IPS-18a (cell line): ENCODE measurements around the gene FNDC11.

Source experiments
- H3K27ac ChIP-seq: one replicate; pipeline ENCODE4 v1.5.1; 2013; ENCODE audit warnings: low read length
- H3K27me3 ChIP-seq: one replicate; pipeline ENCODE4 v1.6.1; 2013; ENCODE audit warnings: mild to moderate bottlenecking, low read length; ENCODE audit not compliant: control insufficient read depth, insufficient read depth
- H3K36me3 ChIP-seq: one replicate; pipeline ENCODE4 v1.6.1; 2013; ENCODE audit warnings: low read depth, low read length; ENCODE audit not compliant: control insufficient read depth
- H3K4me1 ChIP-seq: one replicate; pipeline ENCODE4 v1.6.1; 2013; ENCODE audit warnings: low read depth, low read length; ENCODE audit not compliant: control insufficient read depth
- H3K4me3 ChIP-seq: one replicate; pipeline ENCODE4 v1.5.1; 2013; ENCODE audit warnings: low read length
- H3K9ac ChIP-seq: one replicate; pipeline ENCODE4 v1.6.1; 2013; ENCODE audit warnings: mild to moderate bottlenecking, low read length, moderate library complexity
- H3K9me3 ChIP-seq: one replicate; pipeline ENCODE4 v1.6.1; 2013; ENCODE audit warnings: low read depth, low read length; ENCODE audit not compliant: control insufficient read depth

The FNDC11 gene

DNA sequence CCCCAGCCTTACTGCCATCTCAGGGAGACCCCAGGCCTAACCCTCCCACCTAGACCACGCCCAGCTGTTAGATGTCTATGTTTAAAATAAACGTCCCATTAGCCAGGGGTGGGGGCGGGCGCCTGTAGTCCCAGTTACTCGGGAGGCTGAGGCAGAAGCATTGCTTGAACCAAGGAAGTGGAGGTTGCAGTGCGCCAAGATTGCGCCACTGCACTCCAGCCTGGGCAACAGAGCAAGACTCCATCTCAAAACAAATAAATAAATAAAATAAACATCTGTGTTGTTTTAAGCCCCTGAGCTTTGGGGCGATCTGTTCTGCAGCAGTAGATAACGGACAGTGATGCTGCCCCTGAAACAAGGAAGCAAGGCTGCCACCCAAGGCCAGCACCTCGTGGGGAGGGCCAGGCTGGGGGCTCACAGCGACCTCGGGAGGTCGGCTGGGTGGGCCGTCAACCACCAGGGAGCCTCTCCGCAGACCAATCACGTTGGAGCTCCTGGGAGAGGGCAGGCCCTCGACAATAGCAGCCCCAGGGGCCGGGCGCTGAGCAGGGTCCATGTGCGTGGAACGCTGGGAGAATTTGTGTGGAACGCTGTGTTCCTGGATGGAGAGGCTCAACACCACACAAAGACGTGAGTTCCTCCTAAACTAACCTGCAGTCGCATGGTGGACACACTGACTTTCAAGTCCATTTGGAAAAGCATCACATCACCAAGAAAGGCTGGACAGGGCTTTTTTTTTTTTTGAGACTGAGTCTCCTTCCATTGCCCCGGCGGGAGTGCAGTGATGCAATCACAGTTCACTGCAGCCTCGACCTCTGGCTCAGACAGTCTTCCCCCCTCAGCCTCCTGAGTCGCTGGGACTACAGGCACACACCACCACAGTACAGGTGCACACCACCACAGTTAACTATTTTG is 21.1 kb downstream of the FNDC11 start:
- H3K27me3 ChIP-seq = peaks cover 6% of the 10 kb centered on the region
- no peak overlapping the region for H3K27ac ChIP-seq
- no peaks in the 10 kb centered on the region for H3K9me3 ChIP-seq
- no peak overlapping the region for H3K4me3 ChIP-seq
- H3K36me3 ChIP-seq = no peaks in the 10 kb centered on the region
- no peak overlapping the region for H3K9ac ChIP-seq
- no peaks in the 10 kb centered on the region for H3K4me1 ChIP-seq

DNA sequence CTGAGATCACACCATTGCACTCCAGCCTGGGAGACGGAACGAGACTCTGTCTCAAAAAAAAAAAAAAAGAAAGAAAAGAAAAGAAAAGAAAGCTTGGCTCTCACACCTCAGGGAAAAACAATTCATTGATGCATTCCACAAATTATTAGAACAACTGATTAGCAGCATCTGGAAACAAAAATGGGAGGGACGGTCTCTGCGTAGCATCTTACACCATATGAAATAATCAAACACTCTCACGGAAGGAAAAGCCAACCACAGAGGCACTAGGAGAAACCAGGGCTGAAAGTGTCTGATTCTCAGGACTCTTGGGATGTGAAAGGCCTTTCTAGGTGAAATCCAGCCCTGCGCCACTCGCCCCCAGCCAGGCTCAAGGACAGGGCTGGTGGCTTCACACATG is 22.4 kb downstream of the FNDC11 start:
- Histone ChIP-seq H3K36me3 (no peaks in the 10 kb centered on the region), H3K4me3 (no peak overlapping the region), H3K9me3 (no peaks in the 10 kb centered on the region), H3K4me1 (no peaks in the 10 kb centered on the region), H3K27me3 (peaks cover 6% of the 10 kb centered on the region), H3K9ac (no peak overlapping the region), H3K27ac (no peak overlapping the region)

DNA sequence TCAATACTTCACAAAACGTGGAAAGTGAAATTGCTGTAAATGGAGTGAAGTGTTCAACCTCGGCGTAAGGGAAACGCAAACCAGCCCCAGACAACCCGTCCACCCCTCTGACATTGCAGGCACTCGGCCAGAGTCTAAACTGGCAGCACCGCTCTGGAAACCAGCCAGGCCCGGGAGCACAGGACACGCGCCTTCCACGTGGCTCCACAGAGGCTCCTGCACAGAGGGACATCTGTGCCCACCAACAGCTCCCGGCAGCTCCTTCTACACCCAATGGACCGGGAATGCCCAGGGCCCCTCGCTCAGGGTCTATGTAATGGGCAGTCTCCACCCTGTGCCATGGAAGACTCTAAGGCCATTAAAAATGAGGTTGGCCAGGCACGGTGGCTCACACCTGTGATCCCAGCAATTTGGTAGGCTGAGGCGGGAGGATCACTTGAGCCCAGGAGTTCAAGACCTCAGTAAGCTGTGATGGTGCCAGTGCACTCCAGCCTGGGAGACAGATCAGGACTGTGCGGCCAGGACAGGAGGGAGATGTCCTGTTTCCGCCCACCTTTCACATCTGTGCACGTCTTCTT is 23.4 kb downstream of the FNDC11 start:
- no peak overlapping the region for H3K4me3 ChIP-seq
- no peaks in the 10 kb centered on the region for H3K9me3 ChIP-seq
- no peaks in the 10 kb centered on the region for H3K36me3 ChIP-seq
- no peaks in the 10 kb centered on the region for H3K4me1 ChIP-seq
- no peak overlapping the region for H3K9ac ChIP-seq
- H3K27ac ChIP-seq = no peak overlapping the region
- peaks cover 6% of the 10 kb centered on the region for H3K27me3 ChIP-seq

DNA sequence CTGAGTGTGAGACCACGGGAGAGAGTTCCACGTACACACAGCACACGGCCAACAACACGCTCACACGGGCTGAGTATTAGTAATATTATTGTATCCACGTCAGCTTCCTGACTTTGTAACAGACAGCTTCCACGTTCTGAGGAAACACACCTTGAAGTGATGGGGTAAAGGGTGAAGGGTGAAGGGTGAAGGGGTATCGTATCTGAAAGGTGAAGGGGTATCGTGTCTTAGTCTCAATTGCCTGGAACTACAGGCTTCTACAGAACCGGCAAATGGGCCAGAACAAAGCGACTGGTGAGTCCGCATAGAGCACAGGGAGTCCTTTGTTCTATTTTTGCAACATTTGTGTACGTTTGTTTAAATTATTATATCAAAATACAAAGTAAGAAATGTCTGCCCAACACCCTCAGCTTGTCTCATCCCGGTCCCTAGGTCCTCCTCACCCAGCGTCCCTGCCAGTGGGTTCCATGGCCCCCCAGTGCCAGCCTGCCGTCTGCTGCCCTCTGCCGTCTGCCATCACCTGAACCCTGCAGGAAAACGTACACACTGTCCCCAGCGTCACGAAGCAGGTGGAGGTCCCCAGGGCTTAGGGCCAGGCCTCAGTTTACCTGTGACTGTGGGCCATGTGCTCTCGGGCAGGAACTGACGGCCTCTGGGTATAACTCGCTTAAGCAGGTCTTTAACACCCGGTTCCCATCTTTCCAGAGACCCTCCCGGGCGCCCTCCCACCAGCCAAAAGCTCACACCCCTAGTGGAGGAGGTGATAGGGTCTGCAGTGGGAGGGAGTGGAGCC is 24.5 kb downstream of the FNDC11 start:
- Histone ChIP-seq H3K27ac (no peak overlapping the region), H3K9me3 (no peaks in the 10 kb centered on the region), H3K4me3 (no peak overlapping the region), H3K9ac (no peak overlapping the region), H3K4me1 (no peaks in the 10 kb centered on the region), H3K36me3 (no peaks in the 10 kb centered on the region), H3K27me3 (peaks cover 3% of the 10 kb centered on the region)

DNA sequence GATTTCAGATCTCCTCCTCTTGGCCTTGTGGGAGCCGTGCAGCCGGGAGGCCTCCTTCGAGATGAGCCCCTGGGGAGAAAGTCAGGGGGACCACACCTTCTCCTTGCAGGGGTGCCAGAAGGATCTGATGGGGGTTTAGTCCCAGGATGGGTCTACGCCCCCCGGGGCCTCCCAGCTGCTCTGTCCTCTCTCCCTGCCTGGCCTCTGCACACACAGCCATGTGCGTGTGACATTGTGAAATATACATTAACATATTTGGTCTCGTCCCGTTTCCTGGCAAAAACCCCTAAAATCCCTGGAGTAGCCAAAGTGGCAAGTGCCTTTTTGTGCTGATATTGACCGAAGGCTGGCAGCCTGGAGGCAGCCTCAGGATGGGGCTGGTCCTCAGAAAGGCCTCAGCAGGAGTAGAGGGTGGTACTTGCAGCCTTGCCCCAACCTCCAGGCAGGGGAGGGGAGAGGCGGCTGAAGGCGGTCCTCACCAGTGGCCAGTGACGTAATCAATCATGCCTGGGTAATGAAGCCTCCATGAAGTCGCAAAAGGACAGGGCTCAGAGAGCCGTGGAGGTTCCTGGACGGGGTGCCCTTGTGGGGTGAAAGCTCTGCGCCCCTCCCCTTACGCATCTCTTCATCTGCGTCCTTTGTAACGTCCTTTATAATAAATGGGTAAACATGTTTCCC is 25.2 kb downstream of the FNDC11 start:
- no peak overlapping the region for H3K4me3 ChIP-seq
- H3K9me3 ChIP-seq = no peaks in the 10 kb centered on the region
- no peak overlapping the region for H3K27ac ChIP-seq
- H3K36me3 ChIP-seq = no peaks in the 10 kb centered on the region
- no peak overlapping the region for H3K9ac ChIP-seq
- no peaks in the 10 kb centered on the region for H3K27me3 ChIP-seq
- H3K4me1 ChIP-seq = no peaks in the 10 kb centered on the region

DNA sequence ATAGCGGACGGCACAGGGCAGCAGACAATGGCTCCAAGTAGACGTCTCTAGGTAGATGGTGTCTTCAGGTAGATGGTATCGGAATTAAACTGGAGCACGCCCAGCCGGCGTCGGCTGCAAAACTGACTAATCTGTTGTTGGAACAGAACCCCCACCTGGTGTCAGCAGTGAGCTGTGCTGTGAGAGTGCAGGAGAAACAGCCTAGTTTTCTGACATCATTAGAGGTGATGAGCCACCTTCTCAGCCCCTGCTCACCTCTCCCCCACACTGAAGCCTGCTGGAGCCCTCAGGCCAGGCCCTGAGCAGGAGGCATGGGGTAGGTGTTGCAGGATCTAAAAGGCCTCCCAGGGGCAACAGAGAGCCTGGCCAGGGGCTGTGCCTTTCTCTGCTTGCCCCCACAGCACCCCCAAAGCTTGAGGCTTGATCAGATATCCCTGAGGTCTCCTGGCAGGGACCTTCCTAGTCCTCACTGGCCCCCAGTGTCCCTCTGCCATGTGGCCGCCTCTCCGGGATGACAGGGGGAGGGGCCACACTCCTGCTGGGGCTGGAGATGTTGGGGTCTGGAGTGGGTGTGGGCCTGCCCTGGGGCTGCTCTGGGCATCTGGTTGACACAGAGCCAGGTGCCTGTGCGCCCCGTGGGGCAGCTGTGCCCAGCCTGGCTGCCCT is 27.0 kb downstream of the FNDC11 start:
- Histone ChIP-seq H3K9ac (no peak overlapping the region), H3K9me3 (no peaks in the 10 kb centered on the region), H3K4me1 (no peaks in the 10 kb centered on the region), H3K36me3 (no peaks in the 10 kb centered on the region), H3K4me3 (no peak overlapping the region), H3K27ac (no peak overlapping the region), H3K27me3 (no peaks in the 10 kb centered on the region)

DNA sequence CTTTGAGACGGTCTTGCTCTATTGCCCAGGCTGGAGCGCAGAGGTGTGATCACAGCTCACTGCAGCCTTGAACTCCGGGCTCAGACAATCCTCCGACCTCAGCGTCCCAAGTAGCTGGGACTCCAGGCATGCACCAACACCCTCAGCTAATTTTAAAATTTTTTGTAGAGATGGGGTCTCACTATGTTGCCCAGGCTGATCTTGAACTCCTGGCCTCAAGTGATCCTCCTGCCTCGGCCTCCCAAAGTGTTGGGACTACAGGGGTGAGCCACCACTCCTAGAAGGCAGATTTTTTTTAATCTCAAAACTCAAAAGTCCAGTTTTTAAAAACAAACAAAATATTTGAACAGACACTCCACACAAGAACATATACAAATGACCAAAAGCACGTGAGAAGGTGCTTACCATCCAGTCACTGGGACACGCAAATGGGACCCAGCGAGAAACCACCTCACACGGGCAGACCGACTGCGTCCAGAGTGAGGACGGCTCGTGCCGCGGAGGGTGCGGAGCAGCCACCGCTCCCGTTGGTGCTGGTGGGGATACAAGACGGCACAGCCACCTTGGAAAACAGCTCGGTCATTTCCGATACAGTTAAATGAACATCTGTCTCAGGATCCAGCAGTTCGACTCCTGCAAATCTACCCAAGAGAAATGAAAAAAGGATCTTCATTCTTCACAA is 28.6 kb downstream of the FNDC11 start:
- H3K9me3 ChIP-seq = no peaks in the 10 kb centered on the region
- H3K36me3 ChIP-seq = no peaks in the 10 kb centered on the region
- no peak overlapping the region for H3K9ac ChIP-seq
- no peak overlapping the region for H3K27ac ChIP-seq
- H3K27me3 ChIP-seq = no peaks in the 10 kb centered on the region
- no peak overlapping the region for H3K4me3 ChIP-seq
- no peaks in the 10 kb centered on the region for H3K4me1 ChIP-seq

DNA sequence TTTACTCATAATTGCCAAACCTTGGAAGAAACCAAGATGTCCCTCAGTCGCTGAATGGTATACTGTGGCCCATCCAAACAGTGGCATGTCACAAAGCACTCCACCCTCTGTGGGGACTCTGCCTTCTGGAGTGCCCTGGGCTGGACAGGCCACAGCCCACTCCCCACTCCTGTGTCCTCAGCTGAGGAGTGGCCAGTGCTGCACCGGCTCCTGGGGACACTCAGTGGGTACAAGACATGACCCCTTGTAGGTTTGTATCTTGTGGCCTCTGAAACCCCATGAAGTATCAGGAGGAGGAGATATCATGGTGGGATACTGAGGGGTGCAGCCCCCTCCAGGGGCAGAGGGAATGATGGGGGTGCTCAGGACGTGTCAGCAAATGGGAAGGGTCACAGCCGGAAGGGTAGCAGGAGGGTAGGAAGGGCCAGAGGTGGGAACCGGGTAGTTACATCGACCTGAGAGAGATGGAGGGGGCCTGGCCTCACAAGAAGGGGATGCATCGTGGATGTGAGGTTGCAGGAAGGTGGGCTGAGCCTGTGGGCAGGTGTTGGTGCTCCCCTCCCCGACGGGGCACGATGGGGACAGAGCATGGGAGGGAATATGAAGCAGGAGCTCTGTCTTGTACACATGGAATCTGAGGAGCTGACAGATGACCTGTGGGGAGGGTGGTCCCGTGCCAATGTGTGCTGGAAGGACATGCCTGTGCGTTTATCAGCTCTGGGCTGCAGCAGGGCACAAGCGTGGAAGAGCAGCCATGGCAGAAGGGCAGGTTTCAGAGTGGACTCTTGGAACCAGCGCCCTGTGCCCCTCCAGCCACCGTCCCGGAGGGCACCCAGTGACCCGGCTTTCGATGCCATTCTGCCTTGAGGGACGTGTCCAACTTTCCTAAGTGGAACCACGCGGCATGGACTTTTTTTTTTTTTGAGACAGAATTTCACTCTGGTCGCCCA is 31.9 kb downstream of the FNDC11 start:
- no peak overlapping the region for H3K4me3 ChIP-seq
- no peaks in the 10 kb centered on the region for H3K4me1 ChIP-seq
- H3K9ac ChIP-seq = no peak overlapping the region
- peaks cover under 1% of the 10 kb centered on the region for H3K36me3 ChIP-seq
- H3K27ac ChIP-seq = no peak overlapping the region
- no peaks in the 10 kb centered on the region for H3K9me3 ChIP-seq
- no peaks in the 10 kb centered on the region for H3K27me3 ChIP-seq

DNA sequence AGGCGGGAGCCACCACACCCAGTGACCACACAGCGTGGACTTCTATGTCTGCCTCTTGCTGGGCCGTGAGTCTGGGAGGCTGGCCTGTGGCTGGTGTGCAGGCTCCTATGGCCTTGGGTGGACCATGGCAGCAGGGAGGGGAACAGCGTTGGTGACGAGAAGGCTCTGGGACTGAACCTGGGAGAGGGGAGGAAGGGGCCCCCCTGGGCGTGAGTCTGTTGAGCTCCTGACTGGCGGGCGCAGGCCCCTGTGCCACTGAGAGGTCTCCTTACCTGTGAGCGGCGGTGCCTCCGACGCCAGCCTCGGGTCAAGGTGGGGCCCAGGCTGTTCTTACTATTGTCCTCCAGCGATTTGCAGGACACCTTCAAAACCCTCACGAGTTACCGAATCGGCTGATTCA is 32.8 kb downstream of the FNDC11 start:
- no peaks in the 10 kb centered on the region for H3K9me3 ChIP-seq
- H3K4me1 ChIP-seq = no peaks in the 10 kb centered on the region
- H3K9ac ChIP-seq = no peak overlapping the region
- H3K27me3 ChIP-seq = no peaks in the 10 kb centered on the region
- H3K27ac ChIP-seq = no peak overlapping the region
- H3K36me3 ChIP-seq = peaks cover 5% of the 10 kb centered on the region
- H3K4me3 ChIP-seq = no peak overlapping the region

DNA sequence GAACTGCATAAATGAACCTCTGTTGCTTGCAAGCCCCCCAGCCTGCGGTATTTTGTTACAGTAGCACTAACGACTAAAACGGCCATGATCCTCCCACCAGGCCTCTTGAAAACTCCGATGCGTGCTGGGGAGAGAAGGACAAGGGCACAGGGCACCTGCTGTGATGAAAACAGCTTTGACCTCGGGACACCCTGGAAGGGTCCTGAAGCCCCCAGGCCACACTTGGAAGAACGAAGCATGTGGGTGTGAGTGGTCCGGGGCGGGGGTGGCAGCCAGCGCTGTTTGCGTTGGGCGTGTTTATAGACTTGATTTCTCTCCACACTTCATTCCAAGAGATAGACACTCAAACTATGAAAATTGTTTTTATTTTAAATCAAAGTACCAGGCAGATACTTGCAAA is 33.3 kb downstream of the FNDC11 start:
- no peak overlapping the region for H3K4me3 ChIP-seq
- no peak overlapping the region for H3K9ac ChIP-seq
- no peaks in the 10 kb centered on the region for H3K27me3 ChIP-seq
- H3K36me3 ChIP-seq = peaks cover 7% of the 10 kb centered on the region
- no peaks in the 10 kb centered on the region for H3K9me3 ChIP-seq
- no peak overlapping the region for H3K27ac ChIP-seq
- no peaks in the 10 kb centered on the region for H3K4me1 ChIP-seq
